GM08714 (cell line): ENCODE data around the gene C4orf33.

Source experiments
- H3K4me3 ChIP-seq: fragments of 200-500 bp; sonication (Bioruptor generic); 2 replicates; pipeline ENCODE4 v1.5.1; 2014; ENCODE audit warnings: mild to moderate bottlenecking, low read length, inconsistent platforms
- ZNF274 ChIP-seq: IDR thresholded peaks from 2 replicates; pipeline ENCODE4 v1.6.1; 2012; ENCODE audit warnings: mild to moderate bottlenecking, low read depth, low read length

Gene C4orf33

GRCh38 chr4:129145222-129145730 lies 49.3 kb downstream of the C4orf33 start:
- no peak for TF ChIP-seq ZNF274

GRCh38 chr4:129146639-129147038 lies 50.7 kb downstream of the C4orf33 start:
- no peak overlapping the region for H3K4me3 ChIP-seq
- no peak for TF ChIP-seq ZNF274

More at GRCh38 chr4:129145222-129145730, 49.3 kb downstream of the C4orf33 start:
- no peak overlapping the region for H3K4me3 ChIP-seq

- no peak overlapping the region for H3K4me3 ChIP-seq
- no peak for TF ChIP-seq ZNF274
These were observed 52.9 kb downstream of the C4orf33 start for GRCh38 chr4:129148892-129149291.

GRCh38 chr4:129149906-129150305 lies 54.0 kb downstream of the C4orf33 start:
- no peak for TF ChIP-seq ZNF274
- no peak overlapping the region for H3K4me3 ChIP-seq

- no peak for TF ChIP-seq ZNF274
These were observed 56.4 kb downstream of the C4orf33 start for GRCh38 chr4:129152350-129152749.

GRCh38 chr4:129153700-129154099 lies 57.7 kb downstream of the C4orf33 start:
- no peak overlapping the region for H3K4me3 ChIP-seq
- no peak for TF ChIP-seq ZNF274

More at GRCh38 chr4:129152350-129152749, 56.4 kb downstream of the C4orf33 start:
- no peak overlapping the region for H3K4me3 ChIP-seq

GRCh38 chr4:129162450-129162849 lies 66.5 kb downstream of the C4orf33 start:
- no peak for TF ChIP-seq ZNF274
- H3K4me3 ChIP-seq = no peak overlapping the region

- no peak overlapping the region for H3K4me3 ChIP-seq
- TF ChIP-seq ZNF274 = no peak
These were observed 67.5 kb downstream of the C4orf33 start for GRCh38 chr4:129163427-129163826.

- H3K4me3 ChIP-seq = no peak overlapping the region
- no peak for TF ChIP-seq ZNF274
These were observed 68.3 kb downstream of the C4orf33 start for GRCh38 chr4:129164243-129164642.
